RPMI8226 (cell line): ENCODE data around the gene CRYAA.

Experiments used
- DNase-seq: peaks from one replicate; pipeline ENCODE4 v3.0.0-alpha.2; 2015

Gene CRYAA

DNA sequence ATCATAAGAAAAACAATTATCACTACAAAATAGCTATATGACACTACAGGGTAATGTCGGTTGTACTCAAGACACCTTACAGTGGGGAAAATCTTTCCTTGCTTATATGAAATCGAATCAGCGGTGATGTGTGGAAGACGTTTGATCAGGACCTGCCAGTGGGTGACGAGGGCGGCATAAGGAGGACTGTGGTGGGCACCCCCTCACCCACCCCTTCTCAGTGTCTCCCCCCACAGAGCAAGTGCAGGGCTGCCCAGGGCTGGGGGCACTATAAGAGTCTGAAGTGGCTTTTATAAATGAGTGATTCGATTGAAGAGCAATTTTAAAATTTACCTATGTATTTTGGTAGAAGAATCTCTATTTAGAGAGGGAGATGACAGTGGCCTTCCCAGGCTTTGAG, 35.8 kb downstream of the CRYAA start:
- DNase-seq: no peak

DNA sequence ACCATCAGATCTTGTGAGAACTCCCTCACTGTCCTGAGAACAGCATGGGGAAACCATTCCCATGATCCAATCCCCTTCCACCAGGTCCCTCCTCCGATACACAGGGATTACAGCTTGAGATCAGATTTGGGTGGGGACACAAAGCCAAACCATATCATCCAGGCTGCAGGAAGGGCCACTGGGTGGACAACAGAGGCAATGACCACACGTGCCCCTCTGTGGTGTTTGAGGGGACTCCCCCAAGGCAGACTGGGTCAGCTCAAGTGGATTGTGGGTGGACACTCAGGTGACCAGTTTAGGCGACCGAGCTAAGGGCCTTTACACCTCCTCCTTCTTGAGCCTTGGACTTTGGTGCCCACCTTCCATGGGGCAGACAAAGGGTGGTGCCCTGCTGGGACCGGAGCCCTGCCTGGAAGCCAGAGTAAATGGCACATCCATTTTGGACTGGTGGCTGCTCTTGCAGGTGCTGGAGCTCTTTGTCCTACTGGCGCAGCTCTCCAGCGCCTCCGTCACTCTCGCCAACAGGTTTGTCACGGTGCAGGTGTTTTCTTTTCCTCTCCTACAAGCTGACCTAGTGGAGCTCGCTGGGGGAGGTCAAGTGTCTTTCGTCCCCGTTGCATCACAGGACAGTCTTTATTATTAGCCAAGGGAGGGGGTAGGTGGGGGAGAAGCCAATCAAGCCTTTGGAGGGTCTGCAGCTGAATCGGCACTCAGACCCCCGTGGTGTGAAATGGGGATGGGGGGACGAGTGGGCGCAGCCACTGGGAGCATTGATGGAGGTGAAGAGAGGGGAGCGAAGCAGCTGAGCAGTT, 37.6 kb downstream of the CRYAA start:
- DNase-seq: no peak

GRCh38 chr21:43207043-43207315, 38.2 kb downstream of the CRYAA start:
- DNase-seq: no peak

- no peak for DNase-seq
Observed at GRCh38 chr21:43207868-43208267, 39.1 kb downstream of the CRYAA start.

DNA sequence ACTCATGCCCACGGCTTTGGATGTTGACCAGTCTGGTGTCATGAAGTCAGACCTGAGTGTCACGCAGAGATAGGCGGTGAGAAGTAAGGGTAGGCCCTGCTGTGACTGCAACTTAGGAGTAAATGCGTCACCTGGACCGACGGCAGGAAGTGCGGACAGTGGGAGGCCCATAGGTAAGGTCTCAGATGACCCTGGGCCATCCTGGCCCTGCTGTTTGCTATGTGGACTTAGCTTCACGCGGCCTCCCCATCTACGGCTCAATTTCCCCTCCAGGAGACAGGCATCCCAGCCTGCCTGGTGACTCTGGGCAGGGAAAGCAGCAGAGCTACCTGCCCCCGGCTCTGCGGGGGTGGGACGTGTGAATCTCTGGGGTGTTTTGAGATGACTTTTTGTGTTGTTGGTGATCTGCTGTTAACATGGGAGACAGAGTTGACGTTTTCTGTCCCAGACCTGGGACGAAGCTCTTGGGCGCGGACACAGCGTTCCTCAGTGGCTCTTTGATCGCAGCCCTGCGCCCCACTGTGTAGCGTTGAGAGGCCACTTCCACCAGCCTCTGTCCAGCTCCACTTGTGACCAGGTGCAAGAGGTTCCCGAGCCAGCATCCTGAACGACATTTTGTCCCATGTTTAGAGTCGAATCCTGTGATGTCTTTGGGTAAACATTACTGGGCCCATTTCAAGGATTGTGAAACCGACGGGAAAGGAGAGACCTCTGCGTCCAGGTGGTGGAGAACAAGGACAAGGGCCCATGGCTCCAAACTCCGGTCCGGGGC, 39.9 kb downstream of the CRYAA start:
- no peak for DNase-seq

DNA sequence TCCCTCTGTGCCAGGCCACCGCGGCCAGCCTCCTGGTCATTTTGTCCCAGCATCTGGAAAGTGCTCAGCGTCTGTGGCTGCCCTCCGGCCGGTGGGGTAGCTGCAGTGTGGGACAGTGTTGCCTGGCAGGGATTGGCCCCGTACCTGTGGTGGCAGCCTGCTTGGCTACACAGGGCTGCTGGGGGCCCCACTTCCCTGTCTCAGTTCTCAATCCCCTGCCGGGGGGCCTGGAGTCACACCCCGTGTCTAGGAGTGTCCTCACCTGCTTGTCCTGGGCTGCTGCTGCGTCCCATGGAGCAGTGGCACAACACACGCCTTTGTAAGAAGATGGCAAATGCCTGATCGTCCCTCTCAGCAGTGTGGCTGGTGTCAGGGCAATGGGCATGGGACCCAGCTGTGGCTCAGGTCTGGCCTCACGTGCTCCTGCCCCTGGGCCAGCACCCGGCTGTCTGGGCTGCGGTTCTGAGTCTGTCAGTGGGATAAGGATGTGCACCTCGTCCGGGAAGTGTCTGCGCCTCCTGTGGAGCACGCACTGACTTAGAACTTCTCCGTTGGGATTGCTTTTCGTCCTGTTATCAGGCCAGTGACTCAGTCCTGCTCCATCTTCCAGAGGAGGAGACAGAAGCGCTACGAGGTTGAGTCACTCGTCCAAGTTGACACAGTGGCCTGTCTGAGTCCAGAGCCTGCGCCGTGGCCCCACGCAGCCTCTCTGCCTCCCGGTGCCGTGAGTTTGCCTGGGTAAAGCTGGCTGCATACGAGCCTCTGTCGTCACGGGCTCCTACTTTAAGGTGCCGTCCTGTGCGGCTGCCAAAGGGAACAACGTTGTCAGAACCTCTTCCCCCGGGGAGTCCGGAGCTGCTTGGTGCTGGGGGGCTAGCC, 41.0 kb downstream of the CRYAA start:
- no peak for DNase-seq

- DNase-seq: no peak
Observed at GRCh38 chr21:43210454-43211071, 41.8 kb downstream of the CRYAA start.

DNA sequence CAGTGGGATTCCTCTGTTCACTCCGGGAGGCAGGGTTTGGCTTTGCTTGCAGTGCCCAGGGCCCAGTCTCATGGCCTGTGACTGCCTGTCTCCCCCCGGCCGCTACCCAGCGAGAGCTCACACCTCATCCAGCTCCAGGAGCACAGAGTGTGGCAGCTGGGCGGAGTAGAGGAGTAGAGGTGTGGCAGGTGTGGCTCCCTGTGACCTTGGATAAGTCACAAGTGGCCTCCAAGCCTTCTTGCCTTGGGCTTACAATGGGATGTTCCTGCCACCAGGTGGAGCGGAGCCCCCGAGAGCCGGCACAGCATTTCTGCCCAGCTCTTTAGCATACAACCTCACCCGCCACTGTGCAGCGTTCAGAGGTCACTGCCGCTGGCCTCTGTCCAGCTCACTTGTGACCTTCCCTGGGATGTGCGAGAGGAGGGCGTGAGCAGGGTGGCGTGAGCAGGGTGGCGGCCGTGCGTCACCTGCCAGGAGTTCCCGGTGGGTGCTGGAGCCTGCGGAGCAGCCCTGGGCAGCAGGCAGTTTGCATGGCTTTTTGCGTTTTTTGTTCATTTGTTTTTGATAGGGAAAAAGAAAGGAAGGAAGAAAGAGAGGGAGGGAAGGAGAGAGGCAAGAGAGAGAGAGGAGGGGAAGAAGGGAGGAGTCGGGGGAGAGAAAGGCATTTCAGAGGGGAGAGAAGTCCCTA, 42.4 kb downstream of the CRYAA start:
- peak; percentile 25 for DNase-seq

GRCh38 chr21:43211760-43212115, 42.9 kb downstream of the CRYAA start:
- peak; percentile 32 for DNase-seq
